ENCODE data around the gene CHRNA4.

CHRNA4 gene

GRCh38 chr20:63377951-63378381 lies 16.8 kb upstream of the CHRNA4 start:
- no peak for TF ChIP-seq CTCF (IDR thresholded peaks at IDR 0.05; ENCODE audit: low read depth, low read length)
- DNase-seq (ENCODE audit: low read depth), result no peak
- H3K4me3 ChIP-seq (ENCODE audit: low read depth, low read length), result no peak overlapping the region

GRCh38 chr20:63377256-63377941 lies 16.2 kb upstream of the CHRNA4 start:
- TF ChIP-seq CTCF (IDR thresholded peaks at IDR 0.05; ENCODE audit: low read depth, low read length) (no peak), POLR2A (IDR thresholded peaks at IDR 0.05; ENCODE audit: extremely low read depth, insufficient read length) (no peak), MYC (IDR thresholded peaks at IDR 0.05; ENCODE audit: low read depth, low read length) (no peak), MAX (IDR thresholded peaks at IDR 0.05; ENCODE audit: low read depth, low read length) (no peak)
- no peak for DNase-seq (ENCODE audit: low read depth)

GRCh38 chr20:63376283-63377250 lies 15.4 kb upstream of the CHRNA4 start:
- DNase-seq (ENCODE audit: low read depth), result no peak
- H3K4me3 ChIP-seq (ENCODE audit: low read depth, low read length), result no peak overlapping the region
- TF ChIP-seq MAX (IDR thresholded peaks at IDR 0.05; ENCODE audit: low read depth, low read length) (no peak), POLR2A (IDR thresholded peaks at IDR 0.05; ENCODE audit: extremely low read depth, insufficient read length) (no peak)

More at GRCh38 chr20:63377256-63377941, 16.2 kb upstream of the CHRNA4 start:
- H3K4me3 ChIP-seq (ENCODE audit: low read depth, low read length), result no peak overlapping the region

GRCh38 chr20:63375438-63375837 lies 14.3 kb upstream of the CHRNA4 start:
- TF ChIP-seq MAX (IDR thresholded peaks at IDR 0.05; ENCODE audit: low read depth, low read length), result no peak
- H3K4me3 ChIP-seq (ENCODE audit: low read depth, low read length), result no peak overlapping the region
- no peak for DNase-seq (ENCODE audit: low read depth)

- no peak overlapping the region for H3K4me3 ChIP-seq (ENCODE audit: low read depth, low read length)
- no peak for DNase-seq (ENCODE audit: low read depth)
- TF ChIP-seq CTCF (IDR thresholded peaks at IDR 0.05; ENCODE audit: low read depth, low read length) (no peak), POLR2A (IDR thresholded peaks at IDR 0.05; ENCODE audit: extremely low read depth, insufficient read length) (no peak), MAX (IDR thresholded peaks at IDR 0.05; ENCODE audit: low read depth, low read length) (no peak), MYC (IDR thresholded peaks at IDR 0.05; ENCODE audit: low read depth, low read length) (no peak)
Observed at GRCh38 chr20:63374504-63374903, 13.4 kb upstream of the CHRNA4 start.

GRCh38 chr20:63373996-63374395 lies 12.8 kb upstream of the CHRNA4 start:
- no peak overlapping the region for H3K4me3 ChIP-seq (ENCODE audit: low read depth, low read length)
- TF ChIP-seq MYC (IDR thresholded peaks at IDR 0.05; ENCODE audit: low read depth, low read length), result no peak
- no peak for TF ChIP-seq POLR2A (IDR thresholded peaks at IDR 0.05; ENCODE audit: extremely low read depth, insufficient read length)
- TF ChIP-seq CTCF (IDR thresholded peaks at IDR 0.05; ENCODE audit: low read depth, low read length), result no peak
- no peak for TF ChIP-seq MAX (IDR thresholded peaks at IDR 0.05; ENCODE audit: low read depth, low read length)
- DNase-seq (ENCODE audit: low read depth), result no peak
